Esophagus squamous epithelium (tissue), 5 donors: Measurements from ENCODE around the gene KHSRP. TPM values are rescaled to one million over a fixed set of nuclear protein-coding genes. Genes with fewer than 3 reads are reported as not detected.

Experiments
- DNase-seq: peaks from one replicate; lab custom pipeline; 2025; lab: John Stamatoyannopoulos, UW
- H3K27ac ChIP-seq, 4 donors: fragments of 200-600 bp; sonication (generic); one replicate each; pipeline ENCODE4 v1.5.1; 2016 to 2019; ENCODE audit warnings: mild to moderate bottlenecking in 1 of 4
- H3K27me3 ChIP-seq, 4 donors: fragments of 200-600 bp; sonication (generic); 1 replicate in 3 of 4; 2 replicates in 1 of 4; pipeline versions ENCODE4 v1.5.1 to v1.6.0; 2017 to 2021; ENCODE audit warnings: antibody characterized with exemption in 1 of 4
- H3K36me3 ChIP-seq, 3 donors: fragments of 200-600 bp; sonication (generic); one replicate each; pipeline ENCODE4 v1.5.1; 2016 to 2019
- H3K4me1 ChIP-seq, 3 donors: fragments of 200-600 bp; sonication (generic); one replicate each; pipeline ENCODE4 v1.5.1; 2017 to 2019
- H3K4me3 ChIP-seq, 4 donors: fragments of 200-600 bp; sonication (generic); 1 replicate in 3 of 4; 2 replicates in 1 of 4; pipeline ENCODE4 v1.5.1; 2016 to 2019; ENCODE audit warnings: mild to moderate bottlenecking in 2 of 4, moderate library complexity in 1 of 4
- H3K9me3 ChIP-seq, 3 donors: fragments of 200-600 bp; sonication (generic); one replicate each; pipeline ENCODE4 v1.5.1; 2016 to 2019
- POLR2A ChIP-seq, 4 donors: fragments of 450-650 bp; IDR thresholded peaks; one replicate each; pipeline ENCODE4 v1.6.1; 2017; ENCODE audit warnings: antibody characterized with exemption in 4 of 4, mild to moderate bottlenecking in 4 of 4, moderate library complexity in 3 of 4
- WGBS, 2 donors: methylation state at CpG; one replicate each; pipeline ENCODE4 v1.1.5; 2018; 5-methylcytosine and 5-hydroxymethylcytosine counted together
- intact Hi-C: fragments of 100-400 bp; cut with DNase I; formaldehyde crosslinking; loops from one replicate; pipeline ENCODE4 v1.15.0; 2022
- total RNA-seq, 4 donors: library from RNA; depleted of rRNA; stranded (reverse); fragments of >200 nt; gene quantifications; one replicate each; pipeline ENCODE4 v1.1.0, GENCODE V29; 2016
- TF ChIP-seq, protein P1 (sequence below), 6 experiments: fragments of 450-650 bp in 4 of 6; fragments of 200-600 bp in 2 of 6; sonication (generic) in 2 of 6; IDR thresholded peaks; one replicate each; pipeline ENCODE4 v1.5.1; 2016 to 2019; ENCODE audit warnings: antibody characterized with exemption in 6 of 6, mild to moderate bottlenecking in 4 of 6, moderate library complexity in 4 of 6
- donor health status: DM: yes; HTN: yes; CAD: no.

KHSRP gene
- total RNA-seq, 4 donors from 2014 or later, result 111 to 158 (median 125) TPM

DNA sequence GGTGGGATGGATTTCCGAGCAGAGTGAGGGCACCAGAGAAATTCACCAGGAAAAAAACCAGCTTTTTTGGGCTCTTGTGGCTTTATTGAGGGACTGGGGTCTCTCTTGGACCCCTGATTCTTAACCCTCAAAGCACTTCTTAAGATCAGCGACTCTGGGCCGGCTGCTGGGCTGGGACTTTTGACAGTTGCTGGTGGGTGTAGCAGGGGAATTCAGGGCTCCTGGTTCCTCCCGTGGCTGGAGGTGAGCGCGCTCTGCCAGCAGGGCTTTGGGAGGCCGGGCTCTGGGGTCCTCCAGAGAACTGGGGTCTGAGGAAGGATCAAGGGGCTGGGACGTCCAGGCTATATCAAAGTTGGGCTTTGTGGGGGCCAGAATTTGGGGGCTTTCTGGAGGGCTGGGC lies 42.8 kb upstream of the KHSRP start:
- no peak for DNase-seq
- peaks cover 0 to 26% (median 0%) of the 10 kb centered on the region in 4 donors for H3K27me3 ChIP-seq
- intact Hi-C loops, result no loop called here
- H3K4me1 ChIP-seq, result peaks cover 0 to 31% (median 4%) of the 10 kb centered on the region in 3 donors
- H3K27ac ChIP-seq, result no peak overlapping the region
- TF ChIP-seq POLR2A (IDR thresholded peaks at IDR 0.05), result no peak
- TF ChIP-seq, protein P1, sequence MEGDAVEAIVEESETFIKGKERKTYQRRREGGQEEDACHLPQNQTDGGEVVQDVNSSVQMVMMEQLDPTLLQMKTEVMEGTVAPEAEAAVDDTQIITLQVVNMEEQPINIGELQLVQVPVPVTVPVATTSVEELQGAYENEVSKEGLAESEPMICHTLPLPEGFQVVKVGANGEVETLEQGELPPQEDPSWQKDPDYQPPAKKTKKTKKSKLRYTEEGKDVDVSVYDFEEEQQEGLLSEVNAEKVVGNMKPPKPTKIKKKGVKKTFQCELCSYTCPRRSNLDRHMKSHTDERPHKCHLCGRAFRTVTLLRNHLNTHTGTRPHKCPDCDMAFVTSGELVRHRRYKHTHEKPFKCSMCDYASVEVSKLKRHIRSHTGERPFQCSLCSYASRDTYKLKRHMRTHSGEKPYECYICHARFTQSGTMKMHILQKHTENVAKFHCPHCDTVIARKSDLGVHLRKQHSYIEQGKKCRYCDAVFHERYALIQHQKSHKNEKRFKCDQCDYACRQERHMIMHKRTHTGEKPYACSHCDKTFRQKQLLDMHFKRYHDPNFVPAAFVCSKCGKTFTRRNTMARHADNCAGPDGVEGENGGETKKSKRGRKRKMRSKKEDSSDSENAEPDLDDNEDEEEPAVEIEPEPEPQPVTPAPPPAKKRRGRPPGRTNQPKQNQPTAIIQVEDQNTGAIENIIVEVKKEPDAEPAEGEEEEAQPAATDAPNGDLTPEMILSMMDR (IDR thresholded peaks at IDR 0.05), result no peak
- no peaks in the 10 kb centered on the region for H3K9me3 ChIP-seq
- no peak overlapping the region for H3K4me3 ChIP-seq
- WGBS, 2 donors, result 87 to 90% methylated on average over 1 to 4 of the region's 8 CpGs
- peaks cover 0 to 35% (median 0%) of the 10 kb centered on the region in 3 donors for H3K36me3 ChIP-seq

DNA sequence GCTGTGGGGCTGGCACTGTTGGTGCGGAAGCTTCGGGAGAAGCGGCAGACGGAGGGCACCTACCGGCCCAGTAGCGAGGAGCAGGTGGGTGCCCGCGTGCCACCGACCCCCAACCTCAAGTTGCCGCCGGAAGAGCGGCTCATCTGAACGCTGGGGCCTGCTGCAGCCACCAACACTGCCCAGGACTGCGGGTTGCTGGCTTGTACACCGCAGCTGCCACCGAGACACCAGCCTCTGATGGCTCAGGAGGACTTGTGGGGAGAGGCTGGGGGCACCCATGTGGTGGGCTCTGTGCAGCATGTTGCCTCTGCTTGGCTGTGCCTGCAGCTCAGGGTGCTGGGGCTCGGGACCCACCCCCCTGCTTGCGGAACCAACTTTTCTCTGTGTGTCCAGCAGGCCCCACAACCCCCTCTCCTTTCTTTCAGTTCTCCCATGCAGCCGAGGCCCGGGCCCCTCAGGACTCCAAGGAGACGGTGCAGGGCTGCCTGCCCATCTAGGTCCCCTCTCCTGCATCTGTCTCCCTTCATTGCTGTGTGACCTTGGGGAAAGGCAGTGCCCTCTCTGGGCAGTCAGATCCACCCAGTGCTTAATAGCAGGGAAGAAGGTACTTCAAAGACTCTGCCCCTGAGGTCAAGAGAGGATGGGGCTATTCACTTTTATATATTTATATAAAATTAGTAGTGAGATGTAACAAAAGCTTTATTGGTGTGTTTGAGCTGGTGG lies 42.1 kb upstream of the KHSRP start:
- no peaks in the 10 kb centered on the region for H3K9me3 ChIP-seq
- H3K27ac ChIP-seq, result no peak overlapping the region
- peaks cover 0 to 38% (median 9%) of the 10 kb centered on the region in 3 donors for H3K4me1 ChIP-seq
- DNase-seq, result no peak
- H3K27me3 ChIP-seq, result peaks cover 0 to 26% (median 0%) of the 10 kb centered on the region in 4 donors
- peaks cover 0 to 35% (median 0%) of the 10 kb centered on the region in 3 donors for H3K36me3 ChIP-seq
- no peak overlapping the region for H3K4me3 ChIP-seq
- intact Hi-C loops, result no loop called here
- TF ChIP-seq POLR2A (IDR thresholded peaks at IDR 0.05), result no peak
- TF ChIP-seq, protein P1 (IDR thresholded peaks at IDR 0.05), result no peak
- 60% methylated on average over 3 of the region's 21 CpGs; no CpG with 5 or more reads in 1 of the 2 donors for WGBS, 2 donors

- intact Hi-C loops, result no loop called here
- H3K4me1 ChIP-seq, result peaks cover 0 to 46% (median 10%) of the 10 kb centered on the region in 3 donors
- peaks cover 0 to 35% (median 0%) of the 10 kb centered on the region in 3 donors for H3K36me3 ChIP-seq
- DNase-seq, result no peak
- no peaks in the 10 kb centered on the region for H3K9me3 ChIP-seq
- TF ChIP-seq, protein P1 (IDR thresholded peaks at IDR 0.05), result no peak
- WGBS, 2 donors, result 87 to 94% methylated on average over 8 of the region's 8 CpGs
- H3K27me3 ChIP-seq, result peaks cover 0 to 26% (median 0%) of the 10 kb centered on the region in 4 donors
- H3K4me3 ChIP-seq, result peak overlapping the region in 1 of 4 donors; percentile 75
- H3K27ac ChIP-seq, result no peak overlapping the region
Measured at GRCh38 chr19:6465663-6466062, 41.1 kb upstream of the KHSRP start.

GRCh38 chr19:6465006-6465405 lies 40.4 kb upstream of the KHSRP start:
- Histone ChIP-seq H3K36me3 (peaks cover 0 to 35% (median 0%) of the 10 kb centered on the region in 3 donors), H3K9me3 (no peaks in the 10 kb centered on the region), H3K4me1 (peaks cover 0 to 49% (median 10%) of the 10 kb centered on the region in 3 donors), H3K27me3 (peaks cover 0 to 26% (median 0%) of the 10 kb centered on the region in 4 donors), H3K27ac (peak overlapping the region in 3 of 4 donors; percentile 84 to 94 (median 91)), H3K4me3 (peak overlapping the region; percentile 69 to 75 (median 73))
- WGBS, 2 donors, result 19 to 80% methylated on average over 1 to 9 of the region's 9 CpGs
- TF ChIP-seq, protein P1 (IDR thresholded peaks at IDR 0.05), result no peak
- TF ChIP-seq POLR2A (IDR thresholded peaks at IDR 0.05), result no peak
- intact Hi-C loops, result no loop called here
- no peak for DNase-seq
